Gastrocnemius medialis (tissue), 4 donors: ENCODE data around the gene PAQR8. TPM values are rescaled to one million over a fixed set of nuclear protein-coding genes. Genes with fewer than 3 reads are reported as not detected.

Experiments used
- ATAC-seq, 2 donors: fragments of 150-250 bp; one replicate each; pipeline ENCODE4 v1.9.1; 2016
- DNase-seq, 2 donors: peaks; one replicate each; pipeline ENCODE4 v3.0.0-alpha.2; 2019
- H3K27ac ChIP-seq, 4 donors: fragments of 200-600 bp; sonication (generic); 1 replicate in 1 of 4; 2 replicates in 3 of 4; pipeline ENCODE4 v1.5.1; 2016 to 2018; ENCODE audit warnings: mild to moderate bottlenecking in 2 of 4, moderate library complexity in 1 of 4
- H3K27me3 ChIP-seq, 3 donors: fragments of 200-600 bp; sonication (generic) in 2 of 3; 1 replicate in 1 of 3; 2 replicates in 2 of 3; pipeline versions ENCODE4 v1.5.1 to v1.6.0; 2016 to 2019; ENCODE audit warnings: mild to moderate bottlenecking in 1 of 3, moderate library complexity in 1 of 3
- H3K36me3 ChIP-seq, 2 donors: fragments of 200-600 bp; sonication (generic) in 1 of 2; one replicate each; pipeline ENCODE4 v1.5.1; 2017 to 2018
- H3K4me1 ChIP-seq, 2 donors: fragments of 200-600 bp; sonication (generic) in 1 of 2; one replicate each; pipeline ENCODE4 v1.5.1; 2016 to 2017; ENCODE audit warnings: mild to moderate bottlenecking in 2 of 2
- H3K4me3 ChIP-seq, 4 donors: fragments of 200-600 bp; sonication (generic) in 3 of 4; 1 replicate in 1 of 4; 2 replicates in 3 of 4; pipeline ENCODE4 v1.5.1; 2016 to 2019; ENCODE audit warnings: mild to moderate bottlenecking in 2 of 4
- H3K9me3 ChIP-seq, 3 donors: fragments of 200-600 bp; sonication (generic) in 2 of 3; 1 replicate in 1 of 3; 2 replicates in 2 of 3; pipeline ENCODE4 v1.5.1; 2016 to 2019
- CTCF ChIP-seq, 5 experiments: fragments of 450-650 bp in 3 of 5; fragments of 200-600 bp in 2 of 5; sonication (generic) in 2 of 5; IDR thresholded peaks in 4 of 5; conservative IDR thresholded peaks in 1 of 5; 1 replicate in 4 of 5; 2 replicates in 1 of 5; pipeline ENCODE4 v1.5.1; 2016 to 2019; ENCODE audit warnings: antibody characterized with exemption in 5 of 5, mild to moderate bottlenecking in 3 of 5, moderate library complexity in 3 of 5
- POLR2A ChIP-seq, 2 donors: fragments of 450-650 bp; IDR thresholded peaks; one replicate each; pipeline ENCODE4 v1.6.1; 2017; ENCODE audit warnings: antibody characterized with exemption in 2 of 2, mild to moderate bottlenecking in 2 of 2, moderate library complexity in 2 of 2
- in situ Hi-C, 4 donors: fragments of 200-750 bp; cut with MboI; loops; one replicate each; pipeline versions ENCODE4 v1.15.0 to v1.8.0; 2017; ENCODE audit warnings: low sequenced_read_pairs in 4 of 4
- intact Hi-C: fragments of 100-400 bp; cut with DNase I; formaldehyde crosslinking; loops from one replicate; pipeline ENCODE4 v1.15.1; 2023; ENCODE audit warnings: low total_unique reads
- total RNA-seq, 4 donors: library from RNA; depleted of rRNA; stranded (reverse); fragments of >200 nt; gene quantifications; one replicate each; pipeline versions ENCODE4 v1.1.0 to v1.2.3, GENCODE V29; 2016

The PAQR8 gene
- total RNA-seq, 4 donors from 2014 or later, result 0.39 to 1.1 (median 0.72) TPM

GRCh38 chr6:52328303-52328662, 33.7 kb upstream of the PAQR8 start:
- no peaks in the 10 kb centered on the region for H3K9me3 ChIP-seq
- no peak for DNase-seq
- intact Hi-C loops (no loop called here), in situ Hi-C loops (no loop called here)
- no peak overlapping the region for H3K4me3 ChIP-seq
- H3K4me1 ChIP-seq, result no peaks in the 10 kb centered on the region
- H3K27me3 ChIP-seq, result no peaks in the 10 kb centered on the region
- no peaks in the 10 kb centered on the region for H3K36me3 ChIP-seq
- H3K27ac ChIP-seq, result no peak overlapping the region
- TF ChIP-seq CTCF (IDR thresholded peaks at IDR 0.05 in 4 of 5, conservative IDR thresholded peaks at IDR 0.05 in 1 of 5) (no peak), POLR2A (IDR thresholded peaks at IDR 0.05) (no peak)
- no peak for ATAC-seq

DNA sequence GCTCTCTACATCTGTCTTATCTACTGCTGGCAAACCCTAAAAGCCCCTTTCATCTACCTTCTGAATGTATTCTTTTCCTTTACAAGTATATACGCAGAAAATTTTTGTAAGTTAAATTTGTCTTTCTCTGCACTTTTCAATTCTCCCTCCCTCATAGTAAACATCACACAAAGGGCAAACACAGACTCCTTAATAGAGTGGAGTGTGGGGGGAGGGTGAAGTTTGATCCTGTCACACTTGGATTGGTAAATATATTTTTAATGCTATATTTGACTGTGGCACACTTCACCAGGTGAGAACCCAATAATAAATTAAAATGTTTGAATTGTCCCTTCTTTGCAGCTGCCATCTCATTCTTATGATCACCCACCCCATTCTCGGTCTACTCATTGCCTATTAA, 33.2 kb upstream of the PAQR8 start:
- Histone ChIP-seq H3K27me3 (no peaks in the 10 kb centered on the region), H3K4me1 (no peaks in the 10 kb centered on the region), H3K4me3 (no peak overlapping the region), H3K9me3 (no peaks in the 10 kb centered on the region), H3K27ac (no peak overlapping the region), H3K36me3 (no peaks in the 10 kb centered on the region)
- in situ Hi-C loops (no loop called here), intact Hi-C loops (no loop called here)
- TF ChIP-seq POLR2A (IDR thresholded peaks at IDR 0.05) (no peak), CTCF (IDR thresholded peaks at IDR 0.05 in 4 of 5, conservative IDR thresholded peaks at IDR 0.05 in 1 of 5) (no peak)
- no peak for ATAC-seq
- DNase-seq, result no peak

GRCh38 chr6:52330470-52330869, 31.5 kb upstream of the PAQR8 start:
- H3K27ac ChIP-seq, result no peak overlapping the region
- H3K27me3 ChIP-seq, result no peaks in the 10 kb centered on the region
- no peaks in the 10 kb centered on the region for H3K4me1 ChIP-seq
- DNase-seq (no peak), ATAC-seq (no peak)
- no peaks in the 10 kb centered on the region for H3K36me3 ChIP-seq
- no peak overlapping the region for H3K4me3 ChIP-seq
- H3K9me3 ChIP-seq, result no peaks in the 10 kb centered on the region
- TF ChIP-seq CTCF (IDR thresholded peaks at IDR 0.05 in 4 of 5, conservative IDR thresholded peaks at IDR 0.05 in 1 of 5), result no peak
- TF ChIP-seq POLR2A (IDR thresholded peaks at IDR 0.05), result no peak
- intact Hi-C loops (no loop called here), in situ Hi-C loops (no loop called here)

DNA sequence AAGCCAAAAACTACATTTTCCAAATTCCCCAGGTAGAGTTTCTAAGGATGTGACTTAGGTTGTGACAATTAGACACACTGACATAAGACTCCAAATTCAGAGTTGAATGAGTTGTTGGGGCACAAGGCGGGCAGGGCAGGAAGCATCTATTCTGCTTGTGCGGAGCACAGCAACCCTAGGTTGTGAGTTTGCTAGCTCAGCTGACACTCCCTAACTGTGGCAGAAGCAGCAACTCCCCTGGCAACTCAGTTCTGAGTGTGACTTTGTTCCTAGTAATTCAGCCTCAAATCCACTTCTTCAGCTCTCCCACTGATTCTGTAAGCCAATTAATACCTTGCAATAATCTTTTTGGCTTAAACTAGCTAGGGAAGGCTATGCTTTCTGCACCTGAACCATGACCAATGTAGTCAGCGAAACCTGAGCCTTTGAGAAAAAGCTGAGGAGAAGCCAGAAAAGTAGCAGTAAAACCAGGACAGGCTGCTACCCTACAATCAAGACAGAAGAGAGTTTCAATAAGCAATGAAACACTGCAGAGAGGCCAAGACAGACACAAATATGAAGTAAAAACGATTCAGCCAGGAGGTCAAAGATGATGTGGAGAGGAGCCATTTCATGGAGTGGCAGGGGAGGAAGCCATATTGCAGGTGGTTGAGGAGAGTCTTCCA, 30.0 kb upstream of the PAQR8 start:
- H3K36me3 ChIP-seq, result no peaks in the 10 kb centered on the region
- H3K9me3 ChIP-seq, result no peaks in the 10 kb centered on the region
- no peak overlapping the region for H3K27ac ChIP-seq
- DNase-seq, result no peak
- H3K4me1 ChIP-seq, result no peaks in the 10 kb centered on the region
- H3K4me3 ChIP-seq, result no peak overlapping the region
- no peaks in the 10 kb centered on the region for H3K27me3 ChIP-seq
- in situ Hi-C loops, result no loop called here
- intact Hi-C loops, result no loop called here
- ATAC-seq, result no peak
- TF ChIP-seq CTCF (IDR thresholded peaks at IDR 0.05 in 4 of 5, conservative IDR thresholded peaks at IDR 0.05 in 1 of 5) (no peak), POLR2A (IDR thresholded peaks at IDR 0.05) (no peak)

- DNase-seq (no peak), ATAC-seq (no peak)
- Histone ChIP-seq H3K36me3 (no peaks in the 10 kb centered on the region), H3K27me3 (no peaks in the 10 kb centered on the region), H3K4me3 (no peak overlapping the region), H3K9me3 (no peaks in the 10 kb centered on the region), H3K4me1 (no peaks in the 10 kb centered on the region), H3K27ac (no peak overlapping the region)
- no peak for TF ChIP-seq CTCF (IDR thresholded peaks at IDR 0.05 in 4 of 5, conservative IDR thresholded peaks at IDR 0.05 in 1 of 5)
- no peak for TF ChIP-seq POLR2A (IDR thresholded peaks at IDR 0.05)
- intact Hi-C loops (no loop called here), in situ Hi-C loops (no loop called here)
These were observed 28.1 kb upstream of the PAQR8 start for GRCh38 chr6:52333840-52334200.
